ENCODE data around the gene CCDC57.

GRCh38 chr17:82245134-82246039, 32.7 kb upstream of the CCDC57 start:
- TF ChIP-seq POLR2A (IDR thresholded peaks at IDR 0.05; ENCODE audit: control extremely low read depth in 1 of 2, low read depth in 2 of 2, low read length in 2 of 2), result no peak
- TF ChIP-seq HDAC6 (IDR thresholded peaks at IDR 0.05; ENCODE audit: low read depth, low read length), result no peak
- no peak for TF ChIP-seq SUZ12 (IDR thresholded peaks at IDR 0.05; ENCODE audit: low read length)
- no peak for TF ChIP-seq TCF12 (IDR thresholded peaks at IDR 0.05; ENCODE audit: low read depth, low read length)
